Measurements from ENCODE around the gene TPD52L1. TPM values are rescaled to one million over a fixed set of nuclear protein-coding genes. Genes with fewer than 3 reads are reported as not detected.
A peak's percentile ranks its signal among the peaks of the same experiment; 100 is the strongest.

TPD52L1 gene
- total RNA-seq, 1 donor from 2014 or later: not detected

DNA sequence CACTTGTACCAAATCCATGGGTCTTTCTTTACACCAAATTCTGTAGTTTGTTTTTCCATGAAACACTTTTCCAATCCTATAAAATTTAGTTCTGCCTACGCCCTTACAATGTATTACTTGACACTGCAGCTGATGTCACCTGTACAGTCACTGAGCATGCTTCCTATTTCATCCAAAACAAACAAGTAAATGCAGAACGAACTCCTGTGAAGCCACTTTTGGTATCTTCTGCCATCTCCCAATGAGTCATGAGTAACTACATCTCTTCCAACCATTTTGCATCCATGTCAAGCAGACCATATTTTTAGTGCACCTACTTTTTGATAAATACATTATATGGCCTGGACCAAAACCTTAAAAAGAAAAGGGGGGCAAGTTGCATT, 105.8 kb downstream of the TPD52L1 start:
- no peaks in the 10 kb centered on the region for H3K4me1 Mint-ChIP-seq (ENCODE audit: low read depth, unreplicated experiment)
- no peaks in the 10 kb centered on the region for H3K27me3 Mint-ChIP-seq (ENCODE audit: unreplicated experiment)
- H3K36me3 Mint-ChIP-seq (ENCODE audit: unreplicated experiment): no peaks in the 10 kb centered on the region
- TF ChIP-seq, protein P1, sequence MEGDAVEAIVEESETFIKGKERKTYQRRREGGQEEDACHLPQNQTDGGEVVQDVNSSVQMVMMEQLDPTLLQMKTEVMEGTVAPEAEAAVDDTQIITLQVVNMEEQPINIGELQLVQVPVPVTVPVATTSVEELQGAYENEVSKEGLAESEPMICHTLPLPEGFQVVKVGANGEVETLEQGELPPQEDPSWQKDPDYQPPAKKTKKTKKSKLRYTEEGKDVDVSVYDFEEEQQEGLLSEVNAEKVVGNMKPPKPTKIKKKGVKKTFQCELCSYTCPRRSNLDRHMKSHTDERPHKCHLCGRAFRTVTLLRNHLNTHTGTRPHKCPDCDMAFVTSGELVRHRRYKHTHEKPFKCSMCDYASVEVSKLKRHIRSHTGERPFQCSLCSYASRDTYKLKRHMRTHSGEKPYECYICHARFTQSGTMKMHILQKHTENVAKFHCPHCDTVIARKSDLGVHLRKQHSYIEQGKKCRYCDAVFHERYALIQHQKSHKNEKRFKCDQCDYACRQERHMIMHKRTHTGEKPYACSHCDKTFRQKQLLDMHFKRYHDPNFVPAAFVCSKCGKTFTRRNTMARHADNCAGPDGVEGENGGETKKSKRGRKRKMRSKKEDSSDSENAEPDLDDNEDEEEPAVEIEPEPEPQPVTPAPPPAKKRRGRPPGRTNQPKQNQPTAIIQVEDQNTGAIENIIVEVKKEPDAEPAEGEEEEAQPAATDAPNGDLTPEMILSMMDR (IDR thresholded peaks at IDR 0.05; ENCODE audit: partially characterized antibody, unreplicated experiment): no peak
- no peak overlapping the region for H3K4me3 Mint-ChIP-seq (ENCODE audit: unreplicated experiment)
- H3K27ac Mint-ChIP-seq (ENCODE audit: unreplicated experiment): no peak overlapping the region
- DNase-seq: no peak
- no peaks in the 10 kb centered on the region for H3K9me3 Mint-ChIP-seq (ENCODE audit: unreplicated experiment)

DNA sequence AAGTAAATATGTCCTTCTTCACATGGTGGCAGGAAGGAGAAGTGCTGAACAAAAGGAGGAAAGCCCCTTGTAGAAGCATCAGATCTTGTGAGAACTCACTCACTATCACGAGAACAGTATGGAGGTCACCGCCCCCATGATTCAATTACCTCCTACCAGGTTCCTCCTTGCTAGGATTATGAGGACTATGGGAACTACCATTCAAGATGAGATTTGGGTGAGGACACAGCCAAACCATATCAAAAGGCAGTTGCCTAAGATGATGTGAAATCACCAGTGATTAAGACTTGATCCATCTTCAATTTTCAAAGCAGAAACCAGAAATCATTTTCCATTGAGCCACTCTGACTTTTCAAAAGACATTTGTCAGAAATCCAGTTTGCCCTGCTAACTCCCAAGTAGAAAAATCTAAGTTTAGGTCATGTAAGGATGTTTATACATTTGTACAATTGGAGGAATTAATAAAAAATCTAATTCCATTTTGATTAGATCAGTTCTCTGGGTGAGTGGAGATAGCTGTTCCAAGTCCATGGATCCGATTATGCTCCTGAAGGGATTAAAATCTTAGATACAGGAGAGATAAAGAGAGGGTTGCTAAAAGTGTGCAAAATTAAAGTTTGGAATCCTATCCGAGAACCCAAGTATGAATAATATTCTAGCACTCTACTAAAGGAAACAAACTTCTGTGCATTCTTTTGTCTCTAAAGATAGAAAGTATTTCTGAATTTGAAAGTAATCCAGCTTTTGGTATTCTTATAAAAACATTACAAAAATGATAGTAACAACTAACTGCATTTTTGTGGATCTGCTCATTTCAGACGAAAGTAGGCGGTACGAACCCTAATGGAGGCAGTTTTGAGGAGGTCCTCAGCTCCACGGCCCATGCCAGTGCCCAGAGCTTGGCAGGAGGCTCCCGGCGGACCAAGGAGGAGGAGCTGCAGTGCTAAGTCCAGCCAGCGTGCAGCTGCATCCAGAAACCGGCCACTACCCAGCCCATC, 108.7 kb downstream of the TPD52L1 start:
- no peaks in the 10 kb centered on the region for H3K27me3 Mint-ChIP-seq (ENCODE audit: unreplicated experiment)
- no peak overlapping the region for H3K4me3 Mint-ChIP-seq (ENCODE audit: unreplicated experiment)
- TF ChIP-seq, protein P1 (IDR thresholded peaks at IDR 0.05; ENCODE audit: partially characterized antibody, unreplicated experiment): no peak
- H3K36me3 Mint-ChIP-seq (ENCODE audit: unreplicated experiment): no peaks in the 10 kb centered on the region
- no peaks in the 10 kb centered on the region for H3K4me1 Mint-ChIP-seq (ENCODE audit: low read depth, unreplicated experiment)
- no peak overlapping the region for H3K27ac Mint-ChIP-seq (ENCODE audit: unreplicated experiment)
- peak; percentile 22 for DNase-seq
- H3K9me3 Mint-ChIP-seq (ENCODE audit: unreplicated experiment): no peaks in the 10 kb centered on the region

DNA sequence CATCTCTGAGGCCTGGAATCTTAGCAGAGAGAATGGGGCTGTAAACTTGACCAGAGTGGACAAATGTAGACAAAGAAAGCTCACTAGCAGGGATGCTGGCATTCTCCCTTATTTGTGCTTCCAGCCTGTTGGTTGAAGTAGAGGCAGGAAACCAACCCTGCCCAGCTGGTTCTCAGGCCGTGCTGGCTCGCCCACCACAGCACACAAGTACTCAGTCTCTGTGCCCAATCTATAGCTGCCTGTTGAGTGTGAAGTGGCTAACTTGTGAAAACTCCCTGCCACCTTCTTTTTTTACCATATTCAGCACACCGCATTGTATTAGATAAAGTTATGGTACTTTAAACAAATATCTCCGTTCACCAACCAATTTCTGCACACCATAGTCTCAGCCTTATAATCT, 110.9 kb downstream of the TPD52L1 start:
- no peak overlapping the region for H3K27ac Mint-ChIP-seq (ENCODE audit: unreplicated experiment)

DNA sequence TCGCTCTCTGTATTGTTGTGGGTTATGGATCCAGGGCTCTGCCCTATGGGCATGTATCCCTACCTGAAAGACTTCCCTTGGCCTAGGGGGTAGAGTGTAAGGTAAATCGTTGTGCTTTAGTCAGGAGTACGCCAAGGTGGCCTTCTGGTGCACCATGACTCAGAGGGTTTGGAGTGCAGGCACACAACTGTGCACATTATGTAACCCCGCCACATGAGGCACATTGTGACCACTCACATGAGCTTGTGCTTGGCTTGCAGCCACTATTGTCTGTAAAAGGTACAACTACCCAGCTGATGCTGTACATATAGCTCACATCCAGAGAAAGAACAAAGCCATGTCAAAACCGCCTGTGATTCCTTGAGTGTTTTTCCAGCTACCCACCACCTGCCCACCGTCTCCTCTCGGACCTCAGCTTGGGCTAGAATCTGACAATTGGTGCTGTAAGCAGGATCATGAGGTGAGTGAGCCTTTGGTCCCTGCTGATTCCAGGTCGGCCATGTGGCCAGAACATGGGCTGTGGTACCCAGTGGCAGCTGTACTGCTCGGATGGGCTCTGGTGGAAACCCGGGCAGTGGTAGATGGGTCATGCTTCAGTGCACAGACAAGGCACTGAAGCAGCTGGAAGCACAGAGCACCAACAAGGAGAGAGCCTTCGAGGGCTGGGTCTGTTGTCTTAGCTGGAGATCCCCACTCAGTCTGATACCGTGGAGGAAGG, 114.4 kb downstream of the TPD52L1 start:
- Mint-ChIP-seq H3K9me3 (ENCODE audit: unreplicated experiment) (no peaks in the 10 kb centered on the region), H3K4me1 (ENCODE audit: low read depth, unreplicated experiment) (no peaks in the 10 kb centered on the region), H3K36me3 (ENCODE audit: unreplicated experiment) (no peaks in the 10 kb centered on the region), H3K27ac (ENCODE audit: unreplicated experiment) (no peak overlapping the region), H3K27me3 (ENCODE audit: unreplicated experiment) (no peaks in the 10 kb centered on the region), H3K4me3 (ENCODE audit: unreplicated experiment) (no peak overlapping the region)
- no peak for DNase-seq
- TF ChIP-seq, protein P1 (IDR thresholded peaks at IDR 0.05; ENCODE audit: partially characterized antibody, unreplicated experiment): no peak

More for the DNA sequence above, 110.9 kb downstream of the TPD52L1 start:
- Mint-ChIP-seq H3K27me3 (ENCODE audit: unreplicated experiment) (no peaks in the 10 kb centered on the region), H3K4me3 (ENCODE audit: unreplicated experiment) (no peak overlapping the region), H3K4me1 (ENCODE audit: low read depth, unreplicated experiment) (no peaks in the 10 kb centered on the region), H3K9me3 (ENCODE audit: unreplicated experiment) (no peaks in the 10 kb centered on the region), H3K36me3 (ENCODE audit: unreplicated experiment) (no peaks in the 10 kb centered on the region)
- no peak for DNase-seq
- TF ChIP-seq, protein P1 (IDR thresholded peaks at IDR 0.05; ENCODE audit: partially characterized antibody, unreplicated experiment): no peak
